ENCODE measurements around the gene GABRG3.

The GABRG3 gene

DNA sequence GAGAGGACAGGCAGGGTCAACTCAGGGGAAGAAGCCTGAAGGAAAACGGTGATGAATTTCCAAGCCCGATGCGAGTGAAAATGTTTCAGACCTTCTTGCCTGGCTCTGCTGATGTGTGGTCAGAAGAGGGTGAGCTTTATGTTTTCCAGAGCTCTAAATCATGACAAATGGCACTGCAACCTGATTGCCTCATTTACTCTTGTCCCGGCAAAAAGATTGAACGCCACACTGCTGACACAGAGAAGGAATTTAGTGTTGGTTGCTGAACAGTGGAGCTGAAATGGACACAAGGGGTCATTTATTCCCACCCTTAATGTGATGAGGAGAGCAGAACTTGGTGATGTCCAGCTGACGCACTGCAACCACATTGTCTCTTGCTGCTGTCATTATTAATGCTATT lies 36.1 kb upstream of the GABRG3 start (continued):
- TF ChIP-seq ZSCAN5A (tag by site-specific recombination; IDR thresholded peaks at IDR 0.05) = no peak
- TF ChIP-seq GFI1B (tag by site-specific recombination; IDR thresholded peaks at IDR 0.05) = no peak
- TF ChIP-seq ZFP69B (tag by site-specific recombination; IDR thresholded peaks at IDR 0.05) = no peak
- no peak for TF ChIP-seq KLF9 (tag by site-specific recombination; IDR thresholded peaks at IDR 0.05; ENCODE audit: low read depth)
- TF ChIP-seq, protein P1, sequence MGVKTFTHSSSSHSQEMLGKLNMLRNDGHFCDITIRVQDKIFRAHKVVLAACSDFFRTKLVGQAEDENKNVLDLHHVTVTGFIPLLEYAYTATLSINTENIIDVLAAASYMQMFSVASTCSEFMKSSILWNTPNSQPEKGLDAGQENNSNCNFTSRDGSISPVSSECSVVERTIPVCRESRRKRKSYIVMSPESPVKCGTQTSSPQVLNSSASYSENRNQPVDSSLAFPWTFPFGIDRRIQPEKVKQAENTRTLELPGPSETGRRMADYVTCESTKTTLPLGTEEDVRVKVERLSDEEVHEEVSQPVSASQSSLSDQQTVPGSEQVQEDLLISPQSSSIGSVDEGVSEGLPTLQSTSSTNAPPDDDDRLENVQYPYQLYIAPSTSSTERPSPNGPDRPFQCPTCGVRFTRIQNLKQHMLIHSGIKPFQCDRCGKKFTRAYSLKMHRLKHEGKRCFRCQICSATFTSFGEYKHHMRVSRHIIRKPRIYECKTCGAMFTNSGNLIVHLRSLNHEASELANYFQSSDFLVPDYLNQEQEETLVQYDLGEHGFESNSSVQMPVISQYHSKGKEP (tag by site-specific recombination; IDR thresholded peaks at IDR 0.05) = no peak
- TF ChIP-seq ZNF239 (tag by site-specific recombination; IDR thresholded peaks at IDR 0.05) = no peak
- no peak for TF ChIP-seq ZNF169 (tag by site-specific recombination; IDR thresholded peaks at IDR 0.05)
- TF ChIP-seq, protein P2, sequence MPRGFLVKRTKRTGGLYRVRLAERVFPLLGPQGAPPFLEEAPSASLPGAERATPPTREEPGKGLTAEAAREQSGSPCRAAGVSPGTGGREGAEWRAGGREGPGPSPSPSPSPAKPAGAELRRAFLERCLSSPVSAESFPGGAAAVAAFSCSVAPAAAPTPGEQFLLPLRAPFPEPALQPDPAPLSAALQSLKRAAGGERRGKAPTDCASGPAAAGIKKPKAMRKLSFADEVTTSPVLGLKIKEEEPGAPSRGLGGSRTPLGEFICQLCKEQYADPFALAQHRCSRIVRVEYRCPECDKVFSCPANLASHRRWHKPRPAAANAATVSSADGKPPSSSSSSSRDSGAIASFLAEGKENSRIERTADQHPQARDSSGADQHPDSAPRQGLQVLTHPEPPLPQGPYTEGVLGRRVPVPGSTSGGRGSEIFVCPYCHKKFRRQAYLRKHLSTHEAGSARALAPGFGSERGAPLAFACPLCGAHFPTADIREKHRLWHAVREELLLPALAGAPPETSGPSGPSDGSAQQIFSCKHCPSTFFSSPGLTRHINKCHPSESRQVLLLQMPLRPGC (tag by site-specific recombination; IDR thresholded peaks at IDR 0.05) = no peak
- TF ChIP-seq ZNF10 (tag by site-specific recombination; IDR thresholded peaks at IDR 0.05) = no peak
- TF ChIP-seq ZEB2 (tag by site-specific recombination; IDR thresholded peaks at IDR 0.05) = no peak
- no peak for TF ChIP-seq ZNF426 (tag by site-specific recombination; IDR thresholded peaks at IDR 0.05)

- TF ChIP-seq IKZF3 (tag by site-specific recombination; IDR thresholded peaks at IDR 0.05) (no peak), PRDM6 (tag by site-specific recombination; IDR thresholded peaks at IDR 0.05) (no peak), SP7 (tag by site-specific recombination; IDR thresholded peaks at IDR 0.05) (no peak), ZNF548 (tag by site-specific recombination; IDR thresholded peaks at IDR 0.05) (no peak), ZNF404 (tag by site-specific recombination; IDR thresholded peaks at IDR 0.05) (no peak), ZNF777 (tag by site-specific recombination; IDR thresholded peaks at IDR 0.05; ENCODE audit: borderline replicate concordance) (no peak), ZNF560 (tag by site-specific recombination; IDR thresholded peaks at IDR 0.05; ENCODE audit: borderline replicate concordance) (no peak), SETDB1 (IDR thresholded peaks at IDR 0.05; ENCODE audit: insufficient read length, low read length) (no peak), ZBTB8A (tag by site-specific recombination; IDR thresholded peaks at IDR 0.05) (no peak), ZNF561 (tag by site-specific recombination; IDR thresholded peaks at IDR 0.05; ENCODE audit: borderline replicate concordance) (no peak), GLI2 (tag by site-specific recombination; IDR thresholded peaks at IDR 0.05; ENCODE audit: borderline replicate concordance, low read depth) (no peak)
- TF ChIP-seq, protein P1 (tag by site-specific recombination; IDR thresholded peaks at IDR 0.05) = no peak
- TF ChIP-seq, protein P3, sequence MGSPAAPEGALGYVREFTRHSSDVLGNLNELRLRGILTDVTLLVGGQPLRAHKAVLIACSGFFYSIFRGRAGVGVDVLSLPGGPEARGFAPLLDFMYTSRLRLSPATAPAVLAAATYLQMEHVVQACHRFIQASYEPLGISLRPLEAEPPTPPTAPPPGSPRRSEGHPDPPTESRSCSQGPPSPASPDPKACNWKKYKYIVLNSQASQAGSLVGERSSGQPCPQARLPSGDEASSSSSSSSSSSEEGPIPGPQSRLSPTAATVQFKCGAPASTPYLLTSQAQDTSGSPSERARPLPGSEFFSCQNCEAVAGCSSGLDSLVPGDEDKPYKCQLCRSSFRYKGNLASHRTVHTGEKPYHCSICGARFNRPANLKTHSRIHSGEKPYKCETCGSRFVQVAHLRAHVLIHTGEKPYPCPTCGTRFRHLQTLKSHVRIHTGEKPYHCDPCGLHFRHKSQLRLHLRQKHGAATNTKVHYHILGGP (tag by site-specific recombination; IDR thresholded peaks at IDR 0.05) = no peak
- CTCF ChIA-PET = interaction anchor here (0.5 kb wide), 1 partner anchor 48 kb away, joined by 4 read pairs; no protein-coding TSS in a partner anchor
- POLR2A ChIA-PET = no interaction called here
- Histone ChIP-seq H3K9me3 (ENCODE audit: control insufficient read depth, insufficient read depth, low read depth, low read length) (no peaks in the 10 kb centered on the region), H3K4me1 (ENCODE audit: control insufficient read depth, insufficient read depth, low read length) (no peaks in the 10 kb centered on the region), H3K4me3 (ENCODE audit: low read depth, low read length) (no peak overlapping the region), H3K36me3 (ENCODE audit: control insufficient read depth in 2 of 2, insufficient read depth in 1 of 2, low read length in 2 of 2) (no peaks in the 10 kb centered on the region), H3K27ac (ENCODE audit: extremely low read depth, low read depth, low read length) (no peak overlapping the region)
These were observed 35.7 kb upstream of the GABRG3 start for GRCh38 chr15:26935322-26935721.
